ENCODE data around the gene IRF2BP2.
A peak's percentile ranks its signal among the peaks of the same experiment; 100 is the strongest.

The IRF2BP2 gene

DNA sequence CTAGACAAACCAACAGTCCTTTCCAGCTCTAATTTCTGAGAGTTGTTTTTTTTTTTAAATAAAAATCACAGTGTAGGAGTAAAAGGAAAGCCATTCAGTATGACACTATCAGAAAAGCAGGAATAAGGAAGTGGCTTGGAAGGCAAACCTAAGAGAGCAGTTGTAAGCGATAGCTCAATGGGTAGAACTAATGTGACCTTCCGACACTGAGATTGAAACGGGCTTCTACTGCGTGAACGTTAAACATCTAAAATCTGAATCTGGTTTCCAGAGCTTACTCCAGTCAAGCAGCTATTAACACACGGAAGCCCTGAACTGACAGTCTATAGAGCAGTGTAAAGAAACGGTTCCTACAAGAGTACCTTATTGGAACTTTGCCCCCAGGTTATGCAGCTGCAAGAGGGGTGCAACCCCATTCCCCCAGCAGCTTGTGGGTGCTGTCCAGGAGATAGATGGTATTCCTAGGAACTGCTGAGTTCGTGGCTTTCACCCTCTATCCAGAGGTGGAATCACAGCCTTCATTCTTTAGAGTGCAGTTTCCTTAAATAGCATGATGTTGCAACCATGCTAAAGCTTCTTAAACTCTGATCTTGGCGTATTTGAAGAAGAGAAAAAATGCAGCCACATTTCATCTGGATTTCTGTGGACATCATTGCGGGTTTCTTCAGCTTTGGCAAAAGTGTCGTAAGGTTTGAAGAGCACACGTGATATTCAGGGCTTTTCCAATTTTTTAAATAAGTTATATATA lies 3.3 kb upstream of the IRF2BP2 start:
- DNase-seq (ENCODE audit: low spot score) = no peak

DNA sequence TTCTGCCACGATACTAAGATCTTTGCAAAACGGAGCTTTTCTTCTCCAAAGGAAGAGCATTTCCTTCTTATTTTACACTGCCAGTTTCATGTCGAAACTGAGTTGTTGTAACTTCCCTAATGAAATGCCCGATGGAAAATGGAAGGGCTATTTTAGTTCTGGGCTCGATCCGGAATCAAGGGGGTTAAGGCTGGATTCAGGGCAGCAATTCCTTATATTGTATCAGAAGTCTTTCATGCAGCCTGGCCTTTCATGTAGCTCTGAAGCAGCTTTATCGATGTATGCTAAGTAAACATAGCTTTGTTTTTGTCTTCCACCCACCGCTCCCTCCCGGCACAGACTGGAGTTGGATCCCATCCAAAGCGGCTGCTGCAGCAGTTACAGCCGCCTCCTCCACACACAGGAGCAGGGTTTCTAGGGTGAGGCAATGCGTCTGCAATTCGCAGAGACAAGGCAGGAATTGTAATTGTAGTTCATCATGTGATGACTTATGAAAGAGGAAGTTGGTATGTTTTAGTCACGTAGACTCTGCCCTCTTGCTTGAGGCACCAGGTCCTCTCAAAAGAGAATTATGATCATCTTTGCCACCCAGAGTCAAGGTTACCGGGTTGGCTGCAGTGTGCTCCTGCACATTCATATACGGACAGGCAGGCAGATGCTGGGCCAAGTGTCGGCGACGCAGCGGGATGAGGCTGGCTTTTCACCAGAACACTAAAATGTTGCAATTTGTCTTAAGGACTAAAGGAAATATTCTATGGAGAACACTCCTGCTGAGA lies 2.6 kb upstream of the IRF2BP2 start:
- peak; percentile 83 for DNase-seq (ENCODE audit: low spot score)

DNA sequence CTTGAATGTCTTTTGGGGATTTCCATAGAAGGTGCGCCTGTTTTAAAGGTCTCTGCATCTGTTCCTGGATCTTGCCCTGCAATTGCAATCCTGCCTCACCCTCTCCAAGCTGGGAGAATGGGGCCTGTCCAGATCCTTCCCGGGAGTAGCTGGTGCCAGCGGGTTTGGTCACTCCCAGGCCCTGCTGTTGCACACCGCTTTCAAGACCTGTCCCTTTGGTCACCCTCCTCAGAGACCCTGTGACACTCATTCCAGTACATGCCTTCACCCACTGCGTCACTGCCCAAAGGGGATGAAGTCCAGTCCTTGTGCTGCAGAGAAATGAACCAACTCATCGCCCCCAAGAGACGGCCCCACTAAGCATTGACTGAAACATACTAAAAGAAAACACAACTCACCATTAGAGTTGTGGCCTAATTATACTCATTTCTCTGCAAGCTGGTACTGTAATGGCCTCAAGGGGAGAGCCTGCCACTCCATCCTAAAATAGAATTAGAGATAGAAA lies 1.9 kb upstream of the IRF2BP2 start:
- no peak for DNase-seq (ENCODE audit: low spot score)

DNA sequence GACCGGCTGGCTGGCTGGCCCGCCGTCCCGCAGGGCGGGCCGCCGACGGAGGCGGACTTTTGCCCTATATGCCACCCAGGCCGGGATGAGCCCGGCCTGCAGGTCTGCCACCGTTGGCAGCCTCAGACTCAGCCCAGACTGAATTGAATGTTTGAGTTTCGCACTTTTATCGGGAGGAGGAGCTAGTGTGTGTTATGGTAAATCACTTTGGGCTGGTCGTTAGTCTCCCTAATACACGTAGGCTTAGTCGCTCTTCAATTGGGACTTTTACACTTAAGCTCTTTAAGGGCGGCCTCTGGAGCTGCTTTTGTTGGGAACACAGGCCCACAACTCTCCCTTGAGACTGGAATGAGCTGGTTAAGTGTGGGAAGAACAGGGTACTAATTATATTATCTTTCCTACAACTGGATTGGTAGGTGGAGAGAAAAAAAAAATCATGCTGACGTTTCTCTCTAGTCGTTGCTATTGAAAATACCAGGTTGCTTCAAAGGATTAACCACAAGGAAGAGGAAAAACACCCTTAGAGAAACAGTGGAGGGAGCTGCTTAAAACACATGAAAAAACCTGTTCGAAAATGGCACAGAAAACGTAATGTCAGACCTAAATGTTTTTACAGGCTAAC lies 1.4 kb upstream of the IRF2BP2 start:
- no peak for DNase-seq (ENCODE audit: low spot score)

DNA sequence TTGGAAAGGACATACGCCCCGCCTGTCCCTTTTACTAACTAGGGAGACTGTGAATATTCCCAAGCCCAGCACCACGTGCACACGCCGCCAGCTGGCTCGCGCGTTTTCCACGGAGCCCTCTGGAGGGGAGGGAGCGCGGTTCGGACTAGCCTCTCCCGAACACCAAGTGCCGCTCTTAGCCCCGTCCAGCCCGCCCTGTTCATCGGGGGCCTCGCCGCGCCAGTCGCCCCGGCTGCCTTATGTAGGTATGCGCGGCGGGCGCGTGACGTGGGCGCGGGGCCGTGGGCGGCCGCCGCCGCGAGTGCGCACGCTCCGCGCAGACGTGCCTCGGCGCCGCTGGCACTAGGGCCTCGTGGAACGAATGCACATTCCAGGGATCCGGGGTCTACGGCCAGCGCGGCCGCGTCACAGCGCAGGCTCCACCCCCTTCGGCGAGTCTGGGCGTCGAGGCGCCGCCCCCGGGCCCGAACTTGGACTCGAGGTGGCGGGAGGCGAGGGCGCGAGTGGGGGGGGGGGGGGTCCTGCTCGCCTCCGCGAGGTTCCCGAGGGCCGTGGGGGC lies 767 bp upstream of the IRF2BP2 start:
- DNase-seq (ENCODE audit: low spot score) = peak; percentile 92

DNA sequence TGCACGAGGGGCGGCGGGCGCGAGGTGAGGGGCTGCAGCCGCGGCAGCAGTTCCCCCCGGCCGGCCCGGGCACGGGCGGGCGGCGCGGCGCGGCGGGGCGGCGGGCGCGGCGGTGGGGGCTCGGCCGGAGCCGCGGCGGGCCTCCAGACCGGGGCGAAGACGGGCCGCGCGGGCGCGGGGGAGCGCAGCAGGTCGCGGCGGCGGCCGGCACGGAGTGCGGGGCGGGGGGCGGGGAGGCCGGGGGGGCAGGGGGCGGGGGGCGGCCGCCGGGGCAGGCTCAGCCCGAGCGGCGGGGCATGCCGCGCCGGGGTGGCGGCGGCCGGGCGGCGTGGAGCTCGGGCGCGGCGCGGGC lies 311 bp downstream of the IRF2BP2 start:
- DNase-seq (ENCODE audit: low spot score) = no peak

DNA sequence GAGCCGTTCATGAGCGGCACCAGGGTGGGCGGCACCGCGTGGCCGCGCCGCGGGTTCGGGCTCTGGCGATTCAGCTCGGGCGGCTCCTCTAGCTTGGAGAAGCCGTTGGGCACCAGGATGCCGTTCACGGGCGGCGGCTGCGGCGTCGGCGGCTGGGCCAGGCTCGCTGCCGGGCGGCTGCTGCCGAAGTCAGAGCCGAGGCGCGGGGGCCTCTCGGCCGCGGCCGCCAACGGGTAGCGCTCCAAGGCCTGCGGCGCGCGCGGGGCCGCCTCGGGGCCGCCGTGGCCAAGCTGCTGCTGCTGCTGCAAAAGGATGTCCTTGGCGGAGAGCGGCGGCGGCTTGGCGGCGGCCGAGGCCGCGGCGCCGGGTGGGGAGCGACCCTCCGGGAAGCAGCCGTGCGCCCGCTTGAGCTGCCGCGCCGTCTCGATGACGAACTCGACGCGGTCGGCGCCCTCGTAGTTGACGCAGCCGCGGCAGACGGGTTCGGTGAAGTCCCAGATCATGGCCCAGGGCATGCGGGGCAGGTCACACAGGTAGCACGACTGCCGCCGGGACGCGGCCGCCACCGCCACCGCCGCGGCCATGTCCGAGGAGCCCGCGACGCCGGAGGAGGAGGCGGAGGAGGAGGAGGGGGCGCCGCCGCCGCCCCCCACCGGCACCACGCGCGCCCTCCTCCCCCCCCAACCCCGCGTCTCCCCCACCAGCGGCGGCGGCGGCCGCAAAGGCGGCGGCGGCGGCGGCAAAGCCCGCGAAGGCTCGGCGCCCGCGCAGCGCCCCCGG lies 877 bp downstream of the IRF2BP2 start:
- no peak for DNase-seq (ENCODE audit: low spot score)

DNA sequence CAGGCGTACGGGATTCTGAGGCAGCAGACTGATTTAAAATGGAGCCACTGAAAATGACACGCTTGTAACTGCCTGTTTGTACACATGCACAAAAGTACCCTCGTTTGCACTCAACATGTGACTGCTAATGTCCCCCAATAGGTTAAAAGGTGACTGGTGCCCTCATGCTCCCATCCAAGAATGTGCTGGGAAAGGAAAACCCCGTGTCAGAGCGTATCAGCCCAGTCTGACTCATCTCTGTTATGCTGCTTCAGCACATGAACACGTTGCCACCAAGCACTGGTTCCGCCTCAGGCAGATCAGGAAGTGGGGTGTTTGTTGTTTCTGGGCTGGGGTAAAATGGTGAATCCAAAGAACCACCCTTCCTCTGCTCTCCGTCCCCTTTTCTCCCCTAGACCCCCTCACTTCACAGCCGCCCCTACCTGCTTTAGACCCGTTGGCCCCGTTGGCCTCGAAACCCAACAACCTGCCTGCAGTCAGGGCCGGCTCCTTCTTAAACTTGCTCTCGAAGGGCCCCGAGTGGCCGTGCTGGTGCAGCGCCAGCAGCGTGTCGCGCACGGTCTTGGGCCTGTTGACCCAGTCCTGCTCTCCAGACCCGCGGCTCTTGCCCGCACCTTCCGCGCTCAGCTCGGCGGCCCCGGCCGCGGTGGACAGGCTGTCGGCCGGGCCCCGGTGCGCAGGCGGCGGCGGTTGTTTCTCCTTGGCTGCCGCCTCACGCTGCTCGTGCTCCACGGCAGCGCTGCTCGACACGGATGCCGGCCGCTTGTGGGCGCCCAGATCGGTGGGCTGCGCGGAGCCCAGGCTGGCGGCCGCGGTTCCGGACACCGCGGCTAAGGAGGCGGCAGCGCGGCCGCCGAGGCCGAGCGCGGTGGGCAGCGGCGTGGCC lies 1.7 kb downstream of the IRF2BP2 start:
- DNase-seq (ENCODE audit: low spot score) = peak; percentile 88

DNA sequence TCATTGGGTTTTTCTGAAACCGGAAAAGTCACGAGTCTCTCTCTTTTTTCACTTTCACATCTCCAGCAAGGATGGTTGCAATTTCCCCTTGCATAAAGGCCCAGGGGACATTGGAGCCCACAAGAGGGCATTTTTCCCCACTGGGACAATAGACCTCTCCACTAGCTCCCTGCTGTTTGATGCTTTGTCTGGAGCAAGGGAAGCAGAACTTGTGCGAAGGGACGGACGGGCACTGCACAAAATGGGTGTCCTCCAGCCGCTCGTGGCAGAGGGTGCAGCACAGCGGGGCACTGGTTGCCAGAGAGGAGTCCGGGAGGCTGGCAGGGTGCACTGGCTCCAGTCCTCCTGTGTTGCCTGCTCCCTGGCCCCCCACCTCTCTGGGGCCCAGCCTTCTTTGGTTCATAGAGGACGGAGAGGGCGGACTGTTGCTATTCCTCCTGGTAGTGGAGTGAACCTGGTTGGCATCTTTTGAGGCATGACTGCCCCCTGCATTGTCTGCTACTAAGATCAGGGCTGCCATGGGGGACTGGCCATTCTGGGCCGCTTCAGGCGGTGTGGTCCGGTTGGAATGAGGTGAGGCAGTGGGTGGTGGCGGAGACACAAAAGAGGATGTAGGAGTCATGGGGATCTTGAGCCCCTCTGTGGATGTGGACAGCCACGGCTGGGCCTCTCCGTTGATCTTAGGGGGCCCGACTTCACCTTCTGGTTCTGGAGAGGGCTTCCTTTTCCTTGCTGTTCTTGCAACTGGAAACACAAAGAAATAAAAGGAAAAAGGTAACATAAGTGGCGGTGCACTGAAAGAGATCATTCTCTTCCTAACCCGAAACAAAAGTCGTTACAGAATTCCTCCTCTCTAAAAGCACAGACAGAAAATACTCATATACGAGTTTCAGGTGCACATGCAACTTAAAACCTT lies 2.6 kb downstream of the IRF2BP2 start:
- no peak for DNase-seq (ENCODE audit: low spot score)

GRCh38 chr1:234606784-234607108 lies 3.2 kb downstream of the IRF2BP2 start:
- DNase-seq (ENCODE audit: low spot score) = no peak

GRCh38 chr1:234605983-234606783 lies 3.8 kb downstream of the IRF2BP2 start:
- no peak for DNase-seq (ENCODE audit: low spot score)

DNA sequence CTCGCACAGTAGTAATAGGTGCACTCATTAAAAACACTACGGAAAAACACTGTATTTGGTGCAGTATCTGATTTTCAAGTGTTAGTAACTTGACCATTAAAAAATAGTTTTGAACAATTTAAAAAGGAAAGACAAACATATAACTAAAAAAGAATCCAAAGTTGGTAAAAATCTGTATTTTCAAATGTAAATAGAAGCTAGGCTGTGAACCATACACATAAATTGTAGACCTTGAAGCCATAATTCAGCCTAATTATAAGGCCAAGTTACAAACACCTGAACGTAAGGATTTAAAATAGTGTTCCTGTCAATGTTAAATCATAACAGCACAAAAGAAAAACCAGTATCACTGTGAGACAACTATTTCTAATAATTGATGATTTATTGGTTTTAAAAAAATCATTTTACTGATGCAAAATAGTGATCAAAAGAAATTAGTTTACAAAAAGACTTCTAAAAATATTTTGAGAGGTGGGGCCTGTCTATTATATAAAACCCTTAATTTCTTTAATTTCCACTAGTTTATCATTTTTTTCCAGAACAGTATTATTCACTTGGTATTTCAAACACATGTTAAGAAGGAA lies 4.5 kb downstream of the IRF2BP2 start:
- DNase-seq (ENCODE audit: low spot score) = no peak

GRCh38 chr1:234604495-234605398 lies 5.2 kb downstream of the IRF2BP2 start:
- DNase-seq (ENCODE audit: low spot score) = no peak

- DNase-seq (ENCODE audit: low spot score) = no peak
These were observed 6.5 kb downstream of the IRF2BP2 start for GRCh38 chr1:234603221-234604204.

GRCh38 chr1:234602334-234603220 lies 7.4 kb downstream of the IRF2BP2 start:
- peak; percentile 86 for DNase-seq (ENCODE audit: low spot score)

All from hepatic stellate cell (primary cell).